Activated naive CD4-positive, alpha-beta T cell treated with anti-CD3 and anti-CD28 coated beads, Interleukin-2, amount 50 U/mL, for 16 hours (primary cell): ENCODE results near the gene ZNF26.
"Not testable (repeated sequence)": the region's sequence is repeated elsewhere in the genome, so short reads cannot be mapped to it uniquely, and the experiment has no call there.

Experiments
- DNase-seq: peaks from one replicate; pipeline ENCODE4 v3.0.0-alpha.2; 2020

Gene ZNF26, protein sequence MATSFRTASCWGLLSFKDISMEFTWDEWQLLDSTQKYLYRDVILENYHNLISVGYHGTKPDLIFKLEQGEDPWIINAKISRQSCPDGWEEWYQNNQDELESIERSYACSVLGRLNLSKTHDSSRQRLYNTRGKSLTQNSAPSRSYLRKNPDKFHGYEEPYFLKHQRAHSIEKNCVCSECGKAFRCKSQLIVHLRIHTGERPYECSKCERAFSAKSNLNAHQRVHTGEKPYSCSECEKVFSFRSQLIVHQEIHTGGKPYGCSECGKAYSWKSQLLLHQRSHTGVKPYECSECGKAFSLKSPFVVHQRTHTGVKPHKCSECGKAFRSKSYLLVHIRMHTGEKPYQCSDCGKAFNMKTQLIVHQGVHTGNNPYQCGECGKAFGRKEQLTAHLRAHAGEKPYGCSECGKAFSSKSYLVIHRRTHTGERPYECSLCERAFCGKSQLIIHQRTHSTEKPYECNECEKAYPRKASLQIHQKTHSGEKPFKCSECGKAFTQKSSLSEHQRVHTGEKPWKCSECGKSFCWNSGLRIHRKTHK

DNA sequence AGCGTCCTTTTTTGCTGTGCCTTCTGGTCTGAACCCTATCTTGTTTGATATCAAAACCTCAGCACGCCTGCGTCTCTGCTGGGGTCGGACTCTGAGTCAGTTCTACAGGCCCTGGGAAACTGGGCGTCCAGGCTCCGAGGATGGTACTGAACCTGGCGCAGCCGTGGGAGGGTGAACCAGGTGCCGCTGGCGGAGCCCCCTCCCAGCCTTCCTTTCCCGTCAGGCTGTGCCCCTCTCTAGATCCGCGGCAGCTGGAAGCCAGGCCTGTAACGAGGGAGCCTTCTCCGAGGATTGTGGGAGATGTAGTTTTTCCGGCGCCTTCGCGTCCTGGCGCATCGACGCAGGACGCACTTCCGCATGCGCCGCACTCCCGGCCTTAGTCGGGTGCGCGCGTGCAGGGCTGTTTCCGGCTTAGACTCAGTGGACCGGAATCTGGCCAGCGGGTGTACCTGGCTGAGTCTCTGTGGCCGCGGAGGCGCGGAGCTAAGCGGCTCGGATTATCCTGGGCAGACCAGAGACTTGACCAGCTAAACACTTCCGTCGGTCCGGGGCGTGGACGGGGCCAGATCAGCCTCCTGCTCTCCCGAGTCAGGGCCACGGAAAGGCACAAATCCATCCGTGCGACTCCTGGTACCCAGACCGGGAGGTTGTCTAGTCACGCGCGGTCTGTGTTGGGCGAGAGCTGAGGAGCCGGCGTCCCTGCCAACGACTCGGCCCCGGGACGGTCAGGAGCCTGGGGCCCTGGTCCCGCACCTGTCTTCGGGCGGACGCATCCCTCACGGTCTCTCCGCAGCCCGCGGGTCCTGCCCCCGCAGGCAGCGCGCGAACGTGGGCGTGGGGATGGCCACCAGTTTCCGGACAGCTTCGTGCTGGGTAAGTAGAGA, at the start of gene ZNF26:
Gene ZNF26, plus strand, starts transcription at position 367 of the 884 bp plus-strand sequence. Its CDS starts 474 bp downstream, at position 841.
- DNase-seq, result peak; percentile 88

DNA sequence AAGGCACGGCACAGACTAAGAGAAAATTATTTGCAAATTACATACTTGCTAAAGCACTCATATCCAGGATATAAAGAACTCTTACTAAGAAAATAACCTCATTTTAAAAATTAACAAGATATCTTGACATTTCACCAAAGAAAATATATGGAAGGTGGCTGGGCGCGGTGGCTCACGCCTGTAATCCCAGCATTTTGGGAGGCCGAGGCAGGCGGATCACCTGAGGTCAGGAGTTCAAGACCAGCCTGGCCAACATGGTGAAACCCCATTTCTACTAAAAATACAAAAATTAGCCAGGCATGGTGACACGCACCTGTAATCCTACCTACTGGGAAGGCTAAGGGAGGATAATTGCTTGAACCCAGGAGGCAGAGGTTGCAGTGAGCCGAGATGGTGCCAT, 49.2 kb upstream of the ZNF26 start:
- not testable (repeated sequence) for DNase-seq

DNA sequence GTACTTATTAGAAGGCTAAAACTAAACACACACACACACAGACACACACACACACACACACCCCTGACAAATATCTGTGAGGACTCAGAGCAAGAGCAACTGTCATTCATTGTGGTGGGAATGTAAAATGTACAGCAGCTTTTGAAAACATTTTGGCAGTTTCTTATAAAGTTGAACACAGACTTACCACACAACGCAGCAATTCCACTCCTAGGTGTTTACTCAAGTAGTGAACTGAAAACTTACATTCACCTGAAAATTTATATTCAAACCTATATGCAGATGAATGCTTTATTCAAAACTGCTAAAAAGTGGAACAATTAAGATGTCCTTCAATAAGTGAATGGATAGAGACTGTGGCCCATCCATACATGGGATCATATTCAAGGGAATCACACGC, 48.7 kb upstream of the ZNF26 start:
- no peak for DNase-seq

DNA sequence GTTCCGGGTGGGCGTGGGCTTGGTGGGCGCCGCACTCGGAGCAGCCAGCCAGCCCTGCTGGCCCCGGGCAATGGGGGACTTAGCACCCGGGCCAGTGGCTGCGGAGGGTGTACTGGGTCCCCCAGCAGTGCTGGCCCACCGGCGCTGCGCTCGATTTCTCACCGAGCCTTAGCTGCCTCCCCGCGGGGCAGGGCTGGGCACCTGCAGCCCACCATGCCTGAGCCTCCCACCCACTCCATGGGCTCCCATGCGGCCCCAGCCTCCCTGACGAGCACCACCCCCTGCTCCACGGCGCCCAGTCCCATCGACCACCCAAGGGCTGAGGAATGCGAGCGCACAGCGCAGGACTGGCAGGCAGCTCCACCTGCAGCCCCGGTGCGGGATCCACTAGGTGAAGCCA, 47.4 kb upstream of the ZNF26 start:
- not testable (repeated sequence) for DNase-seq

DNA sequence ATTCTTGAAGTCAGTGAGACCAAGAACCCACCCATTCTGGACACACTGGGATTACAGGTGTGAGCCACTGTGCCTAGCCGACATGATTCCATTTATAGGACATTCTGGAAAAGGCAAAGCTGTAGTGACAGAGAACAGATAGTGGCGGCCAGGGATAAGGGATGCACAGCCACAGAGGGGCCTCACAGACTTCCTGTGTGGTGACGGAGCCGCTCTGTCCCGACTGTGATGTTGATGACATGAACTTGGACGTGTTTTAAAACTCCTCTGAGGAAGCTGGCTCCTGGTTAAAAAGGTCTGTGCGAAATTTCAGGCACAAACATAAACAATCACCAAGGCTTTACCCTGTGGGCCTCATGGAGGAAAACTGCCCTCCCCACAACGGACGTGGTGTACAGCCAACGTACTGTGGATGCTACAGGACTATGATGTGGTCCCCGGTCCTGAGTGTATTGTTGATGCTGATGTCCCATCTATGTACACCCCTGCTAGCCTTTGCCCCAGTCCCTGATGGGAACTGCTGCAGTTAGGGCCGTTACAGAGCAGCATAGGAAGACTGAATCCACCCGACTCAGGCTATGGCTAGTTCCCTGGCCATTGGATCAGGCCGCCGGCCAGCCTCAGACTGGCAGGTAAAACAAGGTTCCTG, 46.0 kb upstream of the ZNF26 start:
- no peak for DNase-seq

DNA sequence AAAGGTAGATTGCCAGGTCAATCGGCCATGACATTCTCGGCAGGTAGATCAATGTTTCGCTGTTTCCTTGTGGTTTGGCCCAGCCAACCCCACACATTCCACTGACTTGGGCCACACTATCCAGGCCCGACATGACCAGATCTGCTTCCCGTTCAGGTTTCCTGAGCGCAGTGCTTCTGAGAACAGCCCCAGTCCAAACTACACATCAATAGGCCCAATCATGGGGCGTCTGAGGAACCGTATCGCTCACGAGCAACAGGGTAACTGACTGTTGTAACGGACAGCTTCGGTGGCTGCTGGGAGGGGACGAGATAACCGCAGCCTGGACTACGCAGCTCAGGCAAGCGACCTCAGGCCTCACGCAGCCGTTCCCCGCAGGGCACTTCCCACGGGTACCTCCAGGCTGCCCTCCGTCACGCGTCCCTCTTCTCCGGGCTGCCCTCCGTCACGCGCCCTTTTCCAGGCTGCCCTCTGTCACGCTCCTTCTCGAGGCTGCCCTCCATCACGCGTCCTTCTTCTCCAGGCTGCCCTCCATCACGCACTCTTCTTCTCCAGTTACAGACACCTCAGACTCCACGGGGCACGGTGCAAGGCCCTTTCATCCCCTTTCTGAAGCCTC, 44.7 kb upstream of the ZNF26 start:
- no peak for DNase-seq

DNA sequence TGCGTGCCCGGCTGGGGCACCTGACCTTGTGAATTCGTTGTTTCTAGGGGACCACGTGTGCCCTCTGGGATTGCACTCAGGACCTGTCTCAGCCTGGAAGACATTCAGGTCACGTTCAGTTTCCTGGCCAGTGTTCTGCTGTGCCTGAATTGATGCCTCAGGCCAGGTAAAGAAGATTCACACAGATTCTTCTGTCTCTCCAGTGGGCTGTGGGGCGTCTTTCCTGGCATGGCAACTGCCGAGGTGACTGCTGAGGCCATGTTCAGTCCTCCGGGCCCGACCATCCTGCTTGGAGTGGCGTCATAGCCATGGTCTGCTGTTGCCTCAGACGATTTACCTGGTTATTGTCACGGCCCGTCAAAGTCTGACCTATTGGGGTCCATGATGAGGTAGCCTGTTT, 43.6 kb upstream of the ZNF26 start:
- no peak for DNase-seq

DNA sequence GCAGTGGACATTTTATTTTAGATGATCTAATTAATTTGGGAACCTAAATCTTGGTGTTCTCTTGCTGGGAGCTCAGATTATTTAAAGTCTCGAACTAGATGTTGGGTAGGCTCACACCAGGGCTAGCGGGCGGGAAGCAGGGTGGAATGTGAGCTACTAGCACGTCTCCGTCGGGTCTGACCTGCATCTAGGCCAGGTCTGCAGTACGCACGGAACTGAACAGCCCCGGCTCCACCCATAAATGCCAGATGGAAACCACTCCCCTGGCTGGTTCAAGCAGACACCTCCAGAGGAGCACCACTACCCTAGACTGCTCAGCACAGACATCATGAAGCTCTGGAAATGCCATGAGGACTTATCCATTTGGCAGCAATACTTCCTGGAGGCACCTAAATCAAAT, 40.4 kb upstream of the ZNF26 start:
- DNase-seq, result no peak

DNA sequence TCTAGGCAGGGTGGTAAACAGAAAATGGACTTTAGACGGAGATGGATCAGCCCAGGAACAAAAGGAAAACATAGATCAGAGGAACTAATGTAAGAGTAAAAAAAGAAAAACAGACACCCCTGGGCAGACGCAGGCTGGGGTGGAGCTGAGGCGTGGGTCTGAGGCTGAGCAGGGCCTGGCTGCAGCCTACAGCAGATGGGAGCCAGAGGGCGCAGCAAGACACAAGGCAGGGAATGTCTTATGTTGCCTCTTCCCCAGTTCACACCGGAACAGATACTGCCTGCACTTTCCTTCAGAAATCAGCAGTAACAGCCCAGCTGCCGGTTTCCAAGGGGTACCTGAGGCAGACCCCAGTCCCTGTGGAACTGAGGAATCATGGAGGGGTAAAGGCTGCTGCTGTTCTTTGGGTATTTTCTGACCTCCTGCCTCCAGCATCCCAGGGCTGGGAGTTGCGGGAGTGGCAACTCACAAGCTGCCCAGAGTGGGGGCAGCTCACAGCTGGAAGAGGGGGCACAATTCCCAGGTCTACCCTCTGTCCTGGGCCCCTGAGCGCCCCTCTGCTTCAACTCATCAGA, 39.8 kb upstream of the ZNF26 start:
- DNase-seq, result no peak

DNA sequence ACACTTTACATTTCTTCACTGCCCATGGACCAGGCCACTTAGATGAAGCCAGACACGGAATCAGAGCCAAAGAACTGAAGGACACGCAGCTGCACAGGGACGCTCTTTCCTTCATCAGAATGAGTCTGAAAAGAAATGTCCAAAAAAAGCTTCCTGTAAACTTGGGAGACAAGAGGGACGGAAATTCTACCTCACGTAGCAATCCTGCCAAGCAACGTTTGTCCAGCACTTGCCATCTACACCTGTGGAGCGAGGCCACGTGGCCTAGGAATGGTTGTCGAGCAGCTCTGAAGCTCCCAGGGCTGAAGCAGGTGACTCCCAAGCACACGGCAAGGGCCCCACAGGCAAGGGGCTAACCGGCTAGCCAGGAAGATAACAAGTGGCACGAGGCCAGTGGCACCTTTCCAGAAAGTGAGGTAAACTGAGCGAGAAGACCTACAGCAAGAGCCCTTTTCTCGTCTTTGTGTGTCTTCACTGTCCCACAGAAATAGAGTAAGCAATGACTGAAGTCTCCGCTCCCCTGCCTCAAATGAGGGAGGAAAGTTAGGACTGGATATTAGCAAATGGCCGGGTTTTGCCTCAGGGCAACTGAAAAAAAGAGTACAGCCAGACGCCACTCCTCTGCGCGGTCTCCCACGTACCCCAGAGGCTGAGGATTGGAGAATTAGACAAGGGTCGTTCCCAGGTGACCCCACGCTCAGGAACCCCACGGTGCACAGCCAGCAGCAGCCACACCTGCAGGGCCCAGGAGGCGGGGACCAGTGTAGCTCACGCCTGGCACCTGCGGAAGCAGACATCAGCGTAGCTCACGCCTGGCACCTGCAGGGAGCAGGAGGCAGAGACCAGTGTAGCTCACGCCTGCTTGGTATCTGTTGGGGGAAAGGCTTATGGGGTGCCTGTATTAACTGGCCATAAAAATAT, 37.8 kb upstream of the ZNF26 start:
- DNase-seq, result no peak

DNA sequence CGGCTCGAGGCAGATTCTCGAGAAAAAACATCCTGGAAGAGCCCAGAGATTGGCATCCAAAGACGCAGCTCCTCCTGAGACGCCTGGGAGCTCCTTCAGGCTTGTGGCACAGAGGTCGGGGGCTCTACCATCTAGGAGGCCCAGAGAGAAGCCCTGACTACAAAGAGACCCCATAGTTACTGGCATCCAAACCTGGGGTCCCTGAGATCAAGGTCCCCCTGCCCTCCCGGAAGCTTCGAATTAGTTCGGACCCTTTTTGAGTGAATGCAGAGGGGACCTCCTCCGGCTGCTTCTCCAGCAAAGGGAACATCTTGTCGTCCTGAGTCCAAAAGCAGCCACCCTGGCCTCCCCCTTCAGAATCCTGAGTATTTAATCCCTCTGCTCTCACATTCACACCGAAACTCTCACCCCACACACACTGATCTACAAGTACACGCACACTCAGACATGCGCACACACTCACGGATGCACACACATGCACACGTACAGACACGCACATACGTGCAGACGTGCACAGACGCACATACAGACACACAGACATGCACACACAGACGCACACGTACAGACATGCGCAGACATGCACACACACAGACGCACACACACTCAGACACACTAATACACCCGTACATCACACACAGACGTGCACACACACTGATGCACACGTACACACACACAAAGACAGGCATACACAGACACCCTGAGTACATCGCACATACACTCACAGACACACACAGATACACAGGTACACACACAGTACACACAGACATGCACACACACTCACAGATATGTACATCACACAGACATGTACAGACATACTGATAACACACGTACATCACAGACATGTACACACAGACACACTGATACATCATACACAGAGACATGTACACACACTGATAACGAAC, 36.0 kb upstream of the ZNF26 start:
- DNase-seq, result no peak

DNA sequence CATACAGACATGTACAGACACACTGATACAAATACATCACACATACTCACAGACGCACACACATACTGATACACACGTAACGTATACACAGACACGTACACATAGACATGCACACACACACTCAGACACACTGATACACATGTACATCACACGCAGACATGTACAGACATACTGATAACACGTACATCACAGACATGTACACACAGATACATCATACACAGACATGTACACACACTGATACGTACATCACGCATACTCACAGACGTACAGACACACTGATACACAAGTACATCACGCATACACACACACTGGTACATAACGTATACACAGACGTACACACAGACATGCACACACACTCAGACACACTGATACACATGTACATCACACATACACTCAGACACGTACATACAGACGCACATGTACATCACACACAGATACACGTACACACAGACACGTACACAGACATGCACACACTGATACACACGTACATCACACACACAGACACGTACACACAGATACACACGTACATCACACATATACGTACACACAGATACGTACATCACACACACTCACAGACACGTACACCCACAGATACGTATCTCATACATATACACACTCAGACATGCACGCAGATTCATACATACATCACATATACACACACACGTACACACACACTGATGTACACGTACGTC, 35.2 kb upstream of the ZNF26 start:
- no peak for DNase-seq

DNA sequence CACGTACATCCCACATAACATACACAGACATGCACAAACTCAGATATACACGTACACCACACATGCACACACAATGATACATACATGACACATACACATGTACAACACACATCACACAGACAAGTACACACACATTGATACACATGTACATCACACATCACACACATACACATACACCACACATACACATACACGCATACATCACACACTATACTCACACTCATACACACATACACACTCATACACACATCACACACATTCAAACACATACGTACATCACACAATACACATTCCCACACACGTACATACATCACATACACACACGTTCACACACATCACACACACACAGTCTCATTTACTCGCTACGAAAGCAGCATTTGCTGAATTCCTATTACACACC, 34.5 kb upstream of the ZNF26 start:
- no peak for DNase-seq

DNA sequence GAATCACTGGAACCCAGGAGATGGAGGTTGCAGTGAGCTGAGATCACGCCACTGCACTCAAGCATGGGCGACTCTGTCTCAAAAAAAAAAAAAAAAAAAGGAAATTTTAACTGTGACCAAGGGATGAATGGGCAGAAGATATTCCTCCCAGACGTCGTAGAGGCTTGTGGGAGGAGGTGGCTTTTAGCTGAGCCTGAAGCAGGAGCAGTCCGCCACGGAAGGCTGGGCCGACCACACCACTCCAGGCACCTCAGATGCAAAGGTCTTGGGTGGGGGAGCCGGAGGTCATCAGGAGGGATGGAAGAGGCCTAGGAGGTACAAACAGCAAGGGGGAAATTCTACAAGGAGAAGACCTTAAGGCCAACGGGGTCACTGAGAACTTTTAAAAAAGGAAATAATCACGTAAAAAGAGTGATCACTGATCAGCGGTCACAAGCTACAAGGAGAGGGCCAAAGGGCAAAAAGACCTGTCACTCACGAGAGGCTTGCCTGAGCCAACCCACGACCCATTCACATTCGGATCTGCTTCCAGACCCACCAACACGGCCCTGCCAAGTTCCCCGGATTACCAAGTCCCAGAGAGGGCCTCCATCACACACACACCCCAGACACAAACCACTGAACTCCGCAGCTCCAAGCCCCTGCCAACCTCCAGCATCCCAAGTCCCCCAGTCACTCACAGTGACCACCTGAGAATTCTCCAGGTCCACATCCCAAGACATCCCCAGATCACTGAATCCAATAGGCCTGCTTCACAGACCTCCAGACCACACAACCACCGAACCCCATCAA, 33.6 kb upstream of the ZNF26 start:
- DNase-seq, result no peak

DNA sequence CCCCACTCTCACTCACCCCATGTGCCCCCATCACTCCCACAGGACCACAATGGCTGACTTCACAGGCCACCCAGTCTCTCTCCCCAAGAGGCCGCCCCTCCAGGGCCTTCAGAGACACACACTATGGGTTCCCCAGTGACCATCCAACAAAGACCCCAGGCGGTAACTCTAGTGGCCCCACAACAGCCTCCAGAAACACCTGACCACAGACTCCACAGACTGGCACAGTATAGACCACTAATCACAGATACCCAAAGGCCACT, 33.1 kb upstream of the ZNF26 start:
- no peak for DNase-seq

DNA sequence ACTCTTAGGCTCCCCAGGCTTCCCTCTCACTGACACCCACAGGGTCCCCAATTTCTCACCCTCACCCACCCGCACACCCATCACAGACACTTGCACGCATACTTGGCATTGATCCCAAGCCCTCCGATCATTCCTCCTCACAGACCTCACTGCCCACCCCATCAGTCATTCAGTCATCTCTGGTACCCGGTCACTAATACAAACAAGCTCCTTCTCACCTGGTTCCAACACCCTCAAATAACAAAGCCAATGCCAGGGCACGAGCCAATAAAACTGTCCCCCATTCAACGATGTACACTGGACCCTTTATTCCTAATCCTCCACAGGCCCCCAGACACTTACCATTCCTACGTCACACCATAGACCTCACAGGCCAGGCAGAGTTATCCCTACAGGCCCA, 32.4 kb upstream of the ZNF26 start:
- no peak for DNase-seq

DNA sequence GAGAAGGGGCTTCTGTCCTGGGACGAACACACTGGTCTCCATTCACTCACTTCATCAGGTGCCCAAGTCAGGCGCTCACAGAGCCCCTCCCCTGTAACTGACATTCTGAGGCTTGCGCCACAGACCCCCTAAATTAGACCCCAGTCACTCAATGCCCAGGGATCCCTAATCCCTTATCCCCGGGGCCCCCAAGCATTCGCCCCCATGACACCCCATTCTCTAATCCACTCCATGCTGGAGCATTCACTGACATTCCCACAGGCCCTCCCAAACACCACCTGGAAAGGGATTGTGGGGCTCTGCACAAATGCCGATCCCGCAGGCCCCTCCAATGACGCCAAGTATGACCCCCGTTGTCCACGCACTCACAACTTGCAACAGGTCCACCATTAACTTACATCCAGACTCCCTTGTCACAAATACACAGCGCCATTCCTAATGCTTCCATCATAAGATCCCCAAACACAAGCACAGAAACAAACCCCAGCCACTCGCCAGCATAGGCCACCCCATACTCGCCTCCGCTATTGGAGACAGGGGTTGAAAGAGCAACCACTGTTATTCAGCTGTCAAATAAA, 31.6 kb upstream of the ZNF26 start:
- no peak for DNase-seq
